ENCODE results near the gene GADL1.

DNA sequence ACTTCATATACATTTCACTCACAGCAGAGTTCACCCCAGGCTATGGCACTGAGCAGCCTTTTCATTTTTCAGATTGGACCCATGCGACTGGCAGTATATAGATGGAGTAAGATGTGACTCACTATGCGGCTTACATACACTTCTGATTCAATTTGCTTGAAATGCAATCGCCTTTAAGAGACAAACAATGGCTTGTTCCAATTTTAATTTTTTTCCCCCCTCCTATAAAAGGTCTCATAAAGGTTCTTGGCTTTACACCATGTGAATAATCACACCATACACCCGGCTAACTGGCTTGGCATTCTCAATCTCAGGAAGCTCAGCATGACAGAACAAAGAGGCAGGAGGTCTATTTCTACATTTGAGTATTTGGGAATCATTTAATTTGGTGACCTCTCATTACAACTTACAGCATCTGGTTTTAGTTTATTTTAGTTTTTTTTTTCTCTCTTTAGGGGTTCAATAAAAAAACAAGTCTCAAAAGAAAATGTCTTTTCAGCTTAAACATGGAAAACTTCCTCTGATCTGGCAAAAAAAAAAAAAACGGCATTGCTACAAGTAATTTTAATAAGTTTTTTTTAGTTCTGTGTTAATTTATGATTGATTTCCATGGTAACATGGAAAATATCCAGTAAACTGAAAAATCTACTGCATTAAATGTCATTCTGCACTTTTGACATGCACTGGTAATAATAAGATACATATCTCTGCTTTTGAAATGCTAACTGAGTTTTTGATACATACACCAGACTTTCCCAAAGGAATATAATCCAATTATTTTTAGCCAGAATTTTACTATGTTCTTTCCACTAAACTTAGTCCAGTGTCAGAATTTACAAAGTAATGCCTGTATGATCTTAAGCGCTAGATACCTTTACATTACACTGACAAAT lies 38.8 kb downstream of the GADL1 start:
- TF ChIP-seq POLR2A (IDR thresholded peaks at IDR 0.05; ENCODE audit: low read depth, low read length): no peak
- TF ChIP-seq SPI1 (IDR thresholded peaks at IDR 0.05; ENCODE audit: low read depth, low read length): no peak
- TF ChIP-seq POLR2AphosphoS5 (IDR thresholded peaks at IDR 0.05; ENCODE audit: low read depth, low read length): no peak
- TF ChIP-seq TAF1 (IDR thresholded peaks at IDR 0.05; ENCODE audit: low read depth, low read length): no peak

All from GM12891 (cell line).